Neural cell (in vitro differentiated cells): ENCODE measurements around the gene HDGFL3. TPM values are rescaled to one million over a fixed set of nuclear protein-coding genes. Genes with fewer than 3 reads are reported as not detected.

Experiments used
- H2AFZ ChIP-seq: fragments of 200-600, 300-800 bp; sonication (generic), shearing (Covaris generic); 2 replicates; pipeline ENCODE4 v1.6.0; 2014; ENCODE audit warnings: low read depth, mild to moderate bottlenecking, antibody characterized with exemption, low read length, moderate library complexity
- H3F3A ChIP-seq: fragments of 200-600 bp; shearing (Covaris generic); 2 replicates; pipeline ENCODE4 v1.6.1; 2016; ENCODE audit warnings: mild to moderate bottlenecking, moderate library complexity, mixed read lengths, antibody characterized with exemption, low read length; ENCODE audit not compliant: insufficient read depth, poor library complexity, severe bottlenecking
- H3K27ac ChIP-seq: fragments of 200-600, 300-800 bp; sonication (generic), shearing (Covaris generic); 2 replicates; pipeline ENCODE4 v1.5.1; 2014; ENCODE audit warnings: mild to moderate bottlenecking, low read length, moderate library complexity
- H3K27me3 ChIP-seq: fragments of 300-800, 200-600 bp; sonication (generic), shearing (Covaris generic); 2 replicates; pipeline ENCODE4 v1.6.0; 2014; ENCODE audit warnings: mild to moderate bottlenecking, low read depth, low read length, moderate library complexity; ENCODE audit not compliant: insufficient read depth
- H3K36me3 ChIP-seq: fragments of 300-800, 200-600 bp; sonication (generic), shearing (Covaris generic); 2 replicates; pipeline ENCODE4 v1.5.1; 2014; ENCODE audit warnings: mild to moderate bottlenecking, antibody characterized with exemption, low read length, moderate library complexity; ENCODE audit not compliant: insufficient read depth
- H3K4me2 ChIP-seq: fragments of 300-800, 200-600 bp; sonication (generic), shearing (Covaris generic); 2 replicates; pipeline ENCODE4 v1.6.0; 2014; ENCODE audit warnings: mild to moderate bottlenecking, low read length
- H3K4me3 ChIP-seq: fragments of 300-800, 200-600 bp; sonication (generic), shearing (Covaris generic); 2 replicates; pipeline ENCODE4 v1.5.1; 2014; ENCODE audit warnings: mild to moderate bottlenecking, low read length, moderate library complexity
- H3K79me2 ChIP-seq: fragments of 200-600 bp; shearing (Covaris generic); replicated peaks from 2 replicates; pipeline ENCODE4 v1.6.0; 2014; ENCODE audit warnings: mild to moderate bottlenecking, low read length, moderate library complexity; ENCODE audit not compliant: insufficient read depth
- H3K9ac ChIP-seq: fragments of 300-800, 200-600 bp; sonication (generic), shearing (Covaris generic); 2 replicates; pipeline ENCODE4 v1.6.1; 2016; ENCODE audit warnings: mild to moderate bottlenecking, low read length, mixed read lengths
- H3K9me2 ChIP-seq: fragments of 200-600 bp; shearing (Covaris generic); 2 replicates; pipeline ENCODE4 v1.6.1; 2016; ENCODE audit warnings: mild to moderate bottlenecking, low read length, mixed read lengths; ENCODE audit not compliant: insufficient read depth
- H3K9me3 ChIP-seq: fragments of 200-600, 300-800 bp; sonication (generic), shearing (Covaris generic); 2 replicates; pipeline ENCODE4 v1.6.1; 2016; ENCODE audit warnings: mild to moderate bottlenecking, mixed run types, low read length, moderate library complexity, mixed read lengths
- H4K20me1 ChIP-seq: fragments of 200-600 bp; shearing (Covaris generic); 2 replicates; pipeline ENCODE4 v1.6.1; 2016; ENCODE audit warnings: mild to moderate bottlenecking, mixed run types; ENCODE audit not compliant: insufficient read depth
- EP300 ChIP-seq: fragments of 450-650 bp; conservative IDR thresholded peaks from 2 replicates; pipeline ENCODE4 v1.6.1; 2014; ENCODE audit warnings: antibody characterized with exemption, mild to moderate bottlenecking, moderate library complexity; ENCODE audit not compliant: poor library complexity, severe bottlenecking
- MXI1 ChIP-seq: fragments of 450-650 bp; conservative IDR thresholded peaks from 2 replicates; pipeline ENCODE4 v1.6.1; 2014; ENCODE audit warnings: antibody characterized with exemption, mild to moderate bottlenecking; ENCODE audit not compliant: poor library complexity, severe bottlenecking
- POLR2AphosphoS5 ChIP-seq: IDR thresholded peaks from 2 replicates; pipeline ENCODE4 v1.6.1; 2012
- RAD21 ChIP-seq: fragments of 450-650 bp; conservative IDR thresholded peaks from 2 replicates; pipeline ENCODE4 v1.6.1; 2014; ENCODE audit warnings: antibody characterized with exemption, mild to moderate bottlenecking, moderate library complexity
- REST ChIP-seq: IDR thresholded peaks from 2 replicates; pipeline ENCODE4 v1.6.1; 2012; ENCODE audit warnings: borderline replicate concordance
- SMC3 ChIP-seq: fragments of 450-650 bp; conservative IDR thresholded peaks from 2 replicates; pipeline ENCODE4 v1.6.1; 2014; ENCODE audit warnings: antibody characterized with exemption, mild to moderate bottlenecking, moderate library complexity; ENCODE audit not compliant: poor library complexity
- TAF1 ChIP-seq: IDR thresholded peaks from 2 replicates; pipeline ENCODE4 v1.6.1; 2012; ENCODE audit warnings: low read depth
- polyA plus RNA-seq: library from polyadenylated mRNA; depleted of rRNA; stranded (reverse); fragments of >200 nt; gene quantifications from 2 replicates; pipeline ENCODE4 v1.2.3, GENCODE V29; 2014
- TF ChIP-seq, protein P1 (sequence below): fragments of 450-650 bp; IDR thresholded peaks from 2 replicates; pipeline ENCODE4 v1.5.1; 2014; ENCODE audit warnings: antibody characterized with exemption, mild to moderate bottlenecking, moderate library complexity; ENCODE audit not compliant: poor library complexity, severe bottlenecking

The HDGFL3 gene
- polyA plus RNA-seq, 1 donor from 2014 or later = 339 TPM

DNA sequence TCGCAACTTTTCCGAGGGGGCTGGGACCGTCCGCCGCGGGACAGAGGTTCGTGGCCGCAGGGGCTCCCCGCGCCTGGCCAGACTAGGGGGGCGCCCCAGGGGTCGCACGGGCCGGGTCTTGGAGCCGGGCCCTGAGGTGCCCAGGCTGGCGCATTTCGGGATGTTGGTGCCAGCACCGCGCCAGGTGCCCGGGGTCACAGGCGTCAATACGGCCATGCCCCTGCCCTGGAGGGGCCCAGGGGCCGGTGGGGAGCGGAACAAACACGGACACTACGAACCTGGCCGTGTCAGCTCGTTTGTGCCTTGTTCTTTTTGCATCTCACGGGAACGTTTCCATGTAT lies 99.8 kb downstream of the HDGFL3 start:
- H3K4me2 ChIP-seq = no peak overlapping the region
- no peaks in the 10 kb centered on the region for H3K9me3 ChIP-seq
- H3K9ac ChIP-seq = peak overlapping the region; percentile 20
- H3F3A ChIP-seq = no peaks in the 10 kb centered on the region
- TF ChIP-seq RAD21 = no peak
- TF ChIP-seq, protein P1, sequence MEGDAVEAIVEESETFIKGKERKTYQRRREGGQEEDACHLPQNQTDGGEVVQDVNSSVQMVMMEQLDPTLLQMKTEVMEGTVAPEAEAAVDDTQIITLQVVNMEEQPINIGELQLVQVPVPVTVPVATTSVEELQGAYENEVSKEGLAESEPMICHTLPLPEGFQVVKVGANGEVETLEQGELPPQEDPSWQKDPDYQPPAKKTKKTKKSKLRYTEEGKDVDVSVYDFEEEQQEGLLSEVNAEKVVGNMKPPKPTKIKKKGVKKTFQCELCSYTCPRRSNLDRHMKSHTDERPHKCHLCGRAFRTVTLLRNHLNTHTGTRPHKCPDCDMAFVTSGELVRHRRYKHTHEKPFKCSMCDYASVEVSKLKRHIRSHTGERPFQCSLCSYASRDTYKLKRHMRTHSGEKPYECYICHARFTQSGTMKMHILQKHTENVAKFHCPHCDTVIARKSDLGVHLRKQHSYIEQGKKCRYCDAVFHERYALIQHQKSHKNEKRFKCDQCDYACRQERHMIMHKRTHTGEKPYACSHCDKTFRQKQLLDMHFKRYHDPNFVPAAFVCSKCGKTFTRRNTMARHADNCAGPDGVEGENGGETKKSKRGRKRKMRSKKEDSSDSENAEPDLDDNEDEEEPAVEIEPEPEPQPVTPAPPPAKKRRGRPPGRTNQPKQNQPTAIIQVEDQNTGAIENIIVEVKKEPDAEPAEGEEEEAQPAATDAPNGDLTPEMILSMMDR = no peak
- no peak for TF ChIP-seq MXI1
- H3K27me3 ChIP-seq = peaks cover 25% of the 10 kb centered on the region
- no peaks in the 10 kb centered on the region for H3K9me2 ChIP-seq
- no peak overlapping the region for H2AFZ ChIP-seq
- H3K27ac ChIP-seq = no peak overlapping the region
- H3K36me3 ChIP-seq = peaks cover 5% of the 10 kb centered on the region
- H3K4me3 ChIP-seq = peak overlapping the region; percentile 60
- H4K20me1 ChIP-seq = no peaks in the 10 kb centered on the region
- no peaks in the 10 kb centered on the region for H3K79me2 ChIP-seq

GRCh38 chr15:83106994-83107840 lies 100.4 kb downstream of the HDGFL3 start, which contains the start of gene TM6SF1:
Gene TM6SF1, plus strand, starts transcription at chr15:83107645. Its CDS starts 36 bp downstream, at chr15:83107681.
- no peaks in the 10 kb centered on the region for H3K9me3 ChIP-seq
- peak within 1 kb of the TSS; percentile 60 for H3K4me3 ChIP-seq
- peaks cover 5% of the 10 kb centered on the region for H3K36me3 ChIP-seq
- no peak within 1 kb of the TSS for H3K27ac ChIP-seq
- no peak within 1 kb of the TSS for H3K4me2 ChIP-seq
- TF ChIP-seq TAF1 (no peak), SMC3 (no peak), EP300 (no peak), RAD21 (no peak), MXI1 (no peak), REST (no peak), POLR2AphosphoS5 (no peak)
- TF ChIP-seq, protein P1 = no peak
- no peaks in the 10 kb centered on the region for H3F3A ChIP-seq
- H2AFZ ChIP-seq = no peak within 1 kb of the TSS
- no peaks in the 10 kb centered on the region for H4K20me1 ChIP-seq
- H3K9me2 ChIP-seq = no peaks in the 10 kb centered on the region
- H3K79me2 ChIP-seq = no peaks in the 10 kb centered on the region
- H3K9ac ChIP-seq = peak within 1 kb of the TSS; percentile 20
- peaks cover 25% of the 10 kb centered on the region for H3K27me3 ChIP-seq
